Lung microvascular endothelial cell (primary cell): Measurements from ENCODE around the gene DOCK7. TPM values are rescaled to one million over a fixed set of nuclear protein-coding genes. Genes with fewer than 3 reads are reported as not detected.
A peak's percentile ranks its signal among the peaks of the same experiment; 100 is the strongest.
"Not testable (repeated sequence)": the region's sequence is repeated elsewhere in the genome, so short reads cannot be mapped to it uniquely, and the experiment has no call there.

Source experiments
- DNase-seq, 2 donors: peaks; one replicate each; pipeline versions ENCODE4 v3.0.0 to v3.0.0-alpha.2; 2010; ENCODE audit warnings: low read depth in 2 of 2
- total RNA-seq: library from RNA; depleted of rRNA; stranded (reverse); fragments of >200 nt; gene quantifications from 2 replicates; pipeline ENCODE4 v1.2.1, GENCODE V29; 2014

Gene DOCK7
- total RNA-seq, 1 donor from 2014 or later = 21.0 TPM

GRCh38 chr1:62691062-62691844, 3.1 kb upstream of the DOCK7 start:
- DNase-seq = no peak

GRCh38 chr1:62689524-62689923, 1.3 kb upstream of the DOCK7 start:
- DNase-seq = peak; percentile 54 to 88

GRCh38 chr1:62688687-62689085, 500 bp upstream of the DOCK7 start:
- DNase-seq = peak; percentile 18 to 21

GRCh38 chr1:62687421-62687902, 724 bp downstream of the DOCK7 start:
- DNase-seq = peak; percentile 48 to 49

- DNase-seq = no peak
These were observed 1.4 kb downstream of the DOCK7 start for GRCh38 chr1:62686822-62687221.

- DNase-seq = peak in 1 of 2 donors; percentile 8
These were observed 2.7 kb downstream of the DOCK7 start for GRCh38 chr1:62685431-62685859.

- DNase-seq = peak in 1 of 2 donors; percentile 27
These were observed 5.7 kb downstream of the DOCK7 start for GRCh38 chr1:62682531-62682930.

GRCh38 chr1:62680992-62681391, 7.2 kb downstream of the DOCK7 start:
- DNase-seq = not testable (repeated sequence)

GRCh38 chr1:62677822-62678221, 10.4 kb downstream of the DOCK7 start:
- not testable (repeated sequence) for DNase-seq

GRCh38 chr1:62676611-62677356, 11.4 kb downstream of the DOCK7 start:
- DNase-seq = no peak

- DNase-seq = no peak
These were observed 14.6 kb downstream of the DOCK7 start for GRCh38 chr1:62673629-62674028.

- no peak for DNase-seq
These were observed 16.2 kb downstream of the DOCK7 start for GRCh38 chr1:62672029-62672428.

GRCh38 chr1:62654744-62655143, 33.4 kb downstream of the DOCK7 start:
- no peak for DNase-seq

GRCh38 chr1:62652387-62652786, 35.8 kb downstream of the DOCK7 start:
- no peak for DNase-seq

- no peak for DNase-seq
These were observed 44.9 kb downstream of the DOCK7 start for GRCh38 chr1:62643283-62643682.

- DNase-seq = peak in 1 of 2 donors; percentile 16
These were observed 50.6 kb downstream of the DOCK7 start for GRCh38 chr1:62637392-62638105.

GRCh38 chr1:62628506-62628905, 59.7 kb downstream of the DOCK7 start:
- no peak for DNase-seq

GRCh38 chr1:62625415-62625814, 62.8 kb downstream of the DOCK7 start:
- DNase-seq = no peak

- DNase-seq = peak in 1 of 2 donors; percentile 74
These were observed 66.3 kb downstream of the DOCK7 start for GRCh38 chr1:62621907-62622306.

GRCh38 chr1:62613890-62614289, 74.3 kb downstream of the DOCK7 start:
- no peak for DNase-seq

GRCh38 chr1:62613325-62613727, 74.9 kb downstream of the DOCK7 start:
- no peak for DNase-seq

GRCh38 chr1:62612770-62613169, 75.4 kb downstream of the DOCK7 start:
- DNase-seq = no peak
